RWPE1 (cell line): ENCODE measurements around the gene CTPS1.
A peak's percentile ranks its signal among the peaks of the same experiment; 100 is the strongest.

Experiments
- CTCF ChIA-PET: fragments of 350-600 bp; sonication (Branson Sonifier 250); formaldehyde crosslinking; extraction: SDS; loops from one replicate; lab custom pipeline; 2021; lab: Yijun Ruan, JAX
- POLR2A ChIA-PET: fragments of 400-600 bp; formaldehyde crosslinking; extraction: SDS; loops from one replicate; lab custom pipeline; 2020; ENCODE audit warnings: antibody characterized with exemption; ENCODE audit not compliant: low non-redundant PET; lab: Yijun Ruan, JAX
- DNase-seq: peaks from one replicate; pipeline ENCODE4 v3.0.0; 2012; ENCODE audit warnings: low spot score
- H3K27ac ChIP-seq: fragments of 450-650 bp; 2 replicates; pipeline ENCODE4 v1.5.1; 2017
- TF ChIP-seq, protein P1 (sequence below): fragments of 450-650 bp; conservative IDR thresholded peaks from 2 replicates; pipeline ENCODE4 v1.5.1; 2017; ENCODE audit warnings: low read depth, mild to moderate bottlenecking

The CTPS1 gene

DNA sequence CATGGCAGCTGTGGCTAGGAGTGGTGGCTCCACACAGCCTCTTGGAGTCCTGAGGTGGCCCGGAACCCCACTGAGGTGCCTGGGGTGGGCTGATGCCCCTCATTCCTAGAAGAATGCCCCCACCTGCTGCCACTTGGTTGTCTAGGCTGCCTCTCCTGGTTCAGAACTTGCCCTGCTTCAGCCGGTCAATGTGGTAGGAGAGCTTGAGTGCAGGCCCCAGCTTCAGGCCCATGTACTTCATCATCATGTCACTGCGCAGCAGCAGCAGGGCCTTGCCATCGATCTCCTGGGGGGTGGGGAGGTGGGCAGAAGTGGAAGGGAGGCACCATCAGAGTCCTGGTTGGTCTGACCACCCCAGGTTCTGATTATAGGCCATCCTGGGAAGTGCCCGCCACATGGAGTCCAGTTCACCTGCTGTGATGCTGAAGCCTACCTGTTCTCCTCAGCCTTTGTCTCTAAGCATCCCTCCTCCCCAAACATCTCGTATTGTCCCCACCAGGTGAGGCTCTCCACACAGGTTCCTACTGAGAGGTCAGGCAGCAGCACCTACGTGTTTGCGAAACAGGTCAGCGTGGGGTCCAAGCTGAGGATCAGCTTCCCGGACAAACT is 48.6 kb downstream of the CTPS1 start:
- CTCF ChIA-PET = interaction anchor here (0.7 kb wide), 1 partner anchor 78 kb away, joined by 3 read pairs; no protein-coding TSS in a partner anchor
- peak overlapping the region; percentile 6 for H3K27ac ChIP-seq
- no peak for DNase-seq
- POLR2A ChIA-PET = no interaction called here
- TF ChIP-seq, protein P1, sequence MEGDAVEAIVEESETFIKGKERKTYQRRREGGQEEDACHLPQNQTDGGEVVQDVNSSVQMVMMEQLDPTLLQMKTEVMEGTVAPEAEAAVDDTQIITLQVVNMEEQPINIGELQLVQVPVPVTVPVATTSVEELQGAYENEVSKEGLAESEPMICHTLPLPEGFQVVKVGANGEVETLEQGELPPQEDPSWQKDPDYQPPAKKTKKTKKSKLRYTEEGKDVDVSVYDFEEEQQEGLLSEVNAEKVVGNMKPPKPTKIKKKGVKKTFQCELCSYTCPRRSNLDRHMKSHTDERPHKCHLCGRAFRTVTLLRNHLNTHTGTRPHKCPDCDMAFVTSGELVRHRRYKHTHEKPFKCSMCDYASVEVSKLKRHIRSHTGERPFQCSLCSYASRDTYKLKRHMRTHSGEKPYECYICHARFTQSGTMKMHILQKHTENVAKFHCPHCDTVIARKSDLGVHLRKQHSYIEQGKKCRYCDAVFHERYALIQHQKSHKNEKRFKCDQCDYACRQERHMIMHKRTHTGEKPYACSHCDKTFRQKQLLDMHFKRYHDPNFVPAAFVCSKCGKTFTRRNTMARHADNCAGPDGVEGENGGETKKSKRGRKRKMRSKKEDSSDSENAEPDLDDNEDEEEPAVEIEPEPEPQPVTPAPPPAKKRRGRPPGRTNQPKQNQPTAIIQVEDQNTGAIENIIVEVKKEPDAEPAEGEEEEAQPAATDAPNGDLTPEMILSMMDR = no peak

DNA sequence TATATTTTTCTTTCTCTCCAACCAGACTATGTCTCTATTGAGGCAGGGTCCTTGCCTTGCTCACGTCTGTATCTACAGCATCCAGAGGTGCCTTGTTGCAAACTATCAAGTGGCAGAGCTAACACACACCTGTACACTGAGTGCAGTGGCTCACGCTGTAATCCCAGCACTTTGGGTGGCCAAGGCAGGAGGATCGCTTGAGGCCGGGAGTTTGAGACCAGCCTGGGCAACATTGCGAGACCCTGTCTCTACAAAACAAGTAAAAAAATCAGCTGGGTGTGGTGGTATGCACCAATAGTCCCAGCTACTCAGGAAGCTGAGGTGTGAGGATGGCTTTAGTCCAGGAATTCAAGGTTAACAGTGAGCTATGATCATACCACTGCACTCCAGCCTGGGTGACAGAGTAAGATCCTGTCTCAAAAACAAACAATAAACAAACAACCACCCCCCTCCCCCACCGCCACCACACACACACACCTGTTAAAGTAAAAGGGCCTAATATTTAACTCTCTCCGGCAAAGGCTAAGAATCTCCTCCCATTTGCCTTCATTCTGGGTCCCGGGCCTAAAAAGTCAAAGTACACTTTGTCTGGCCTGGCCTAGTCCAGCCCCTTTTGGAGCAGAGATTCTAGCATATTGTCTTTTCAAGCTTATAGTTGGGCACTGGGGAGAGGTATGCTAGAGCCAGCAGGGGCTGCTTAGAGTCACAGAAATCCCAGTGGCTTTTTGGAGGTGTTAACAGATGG is 51.5 kb downstream of the CTPS1 start:
- ChIA-PET POLR2A (no interaction called here), CTCF (no interaction called here)
- H3K27ac ChIP-seq = no peak overlapping the region
- TF ChIP-seq, protein P1 = no peak
- no peak for DNase-seq

DNA sequence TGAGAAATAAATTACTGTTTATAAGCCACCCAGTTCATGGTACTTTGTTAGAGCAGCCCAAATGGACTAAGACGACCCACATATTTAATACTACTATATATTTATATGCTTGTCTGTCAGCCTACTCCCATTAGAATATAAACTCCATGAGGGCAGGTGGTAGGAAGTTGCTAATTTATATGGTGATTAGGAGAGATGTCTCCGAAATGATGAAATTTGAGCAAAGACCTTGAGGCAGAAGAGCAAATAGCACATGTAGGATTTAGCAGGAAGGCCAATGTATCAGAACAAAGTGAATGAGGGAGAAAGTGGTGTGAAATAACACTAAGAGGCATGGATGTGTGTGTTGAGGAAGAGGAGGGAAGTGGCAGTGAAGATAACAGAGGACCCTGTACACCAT is 52.7 kb downstream of the CTPS1 start:
- TF ChIP-seq, protein P1 = no peak
- no peak overlapping the region for H3K27ac ChIP-seq
- CTCF ChIA-PET = no interaction called here
- no peak for DNase-seq
- POLR2A ChIA-PET = no interaction called here

DNA sequence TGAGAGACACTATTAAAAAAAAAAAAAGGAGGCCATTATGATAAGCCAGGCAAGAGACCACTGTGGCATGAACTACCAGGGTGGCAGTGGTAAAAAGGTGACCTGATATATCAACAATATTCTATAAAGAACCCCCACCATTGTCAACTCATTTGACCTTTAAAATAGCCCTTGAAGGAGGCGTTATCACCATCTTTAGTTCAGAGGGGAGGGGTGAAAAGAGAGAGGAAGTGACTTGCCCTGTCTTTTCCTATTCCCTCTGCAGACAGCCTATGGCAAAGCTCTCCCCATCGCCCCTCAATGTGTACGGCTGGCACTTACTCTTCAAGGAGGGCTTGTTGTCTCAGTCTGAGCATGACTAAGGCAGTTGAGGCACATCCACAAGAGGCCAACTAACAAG is 53.8 kb downstream of the CTPS1 start:
- ChIA-PET CTCF (no interaction called here), POLR2A (no interaction called here)
- DNase-seq = no peak
- H3K27ac ChIP-seq = no peak overlapping the region
- TF ChIP-seq, protein P1 = no peak

GRCh38 chr1:41037116-41037903 is 57.8 kb downstream of the CTPS1 start:
- H3K27ac ChIP-seq = no peak overlapping the region
- ChIA-PET CTCF (interaction anchor here (0.6 kb wide), 2 partner anchors 383 to 396 kb away, joined by 4 to 5 read pairs; no protein-coding TSS in a partner anchor), POLR2A (no interaction called here)
- DNase-seq = no peak
- TF ChIP-seq, protein P1 = no peak

DNA sequence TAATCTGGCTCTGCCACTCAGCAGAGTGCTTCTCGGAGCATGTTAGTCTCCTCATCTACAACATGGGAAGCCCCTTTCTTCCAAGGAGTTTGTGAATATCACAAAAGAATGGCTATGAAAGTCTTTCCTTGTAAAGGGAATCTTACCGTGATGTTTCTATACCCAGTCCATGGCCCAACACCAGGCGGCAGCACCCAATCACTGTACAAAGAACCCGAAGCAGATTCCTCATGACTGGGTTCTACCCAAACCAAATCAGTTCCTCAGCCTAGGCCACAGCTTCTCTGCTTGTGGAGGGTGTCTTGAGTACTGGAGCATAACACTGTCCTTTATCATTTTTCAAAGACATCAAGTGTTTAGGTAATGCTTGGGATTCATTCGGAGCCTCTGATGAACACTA is 58.6 kb downstream of the CTPS1 start:
- DNase-seq = no peak
- ChIA-PET CTCF (interaction anchor here (0.6 kb wide), 2 partner anchors 382 to 395 kb away, joined by 4 to 5 read pairs; no protein-coding TSS in a partner anchor), POLR2A (no interaction called here)
- no peak overlapping the region for H3K27ac ChIP-seq
- TF ChIP-seq, protein P1 = no peak
